SJCRH30 (cell line): ENCODE data around the gene RRP12. TPM values are rescaled to one million over a fixed set of nuclear protein-coding genes. Genes with fewer than 3 reads are reported as not detected.

Experiments used
- DNase-seq, 2 experiments: peaks; one replicate each; pipeline ENCODE4 v3.0.0-alpha.2; 2015 to 2020
- H3K27ac ChIP-seq: fragments of 250-450 bp; sonication (Bioruptor Pico); 2 replicates; pipeline ENCODE4 v1.5.1; 2020; ENCODE audit warnings: mild to moderate bottlenecking, moderate library complexity
- H3K27me3 ChIP-seq: fragments of 250-450 bp; sonication (Bioruptor Pico); 2 replicates; pipeline ENCODE4 v1.5.1; 2020; ENCODE audit warnings: mild to moderate bottlenecking, moderate library complexity
- H3K36me3 ChIP-seq: fragments of 250-450 bp; sonication (Bioruptor Pico); 2 replicates; pipeline ENCODE4 v1.5.1; 2020; ENCODE audit warnings: mild to moderate bottlenecking, moderate library complexity
- H3K4me1 ChIP-seq: fragments of 250-450 bp; sonication (Bioruptor Pico); 2 replicates; pipeline ENCODE4 v1.5.1; 2020; ENCODE audit warnings: mild to moderate bottlenecking, moderate library complexity
- H3K4me3 ChIP-seq: fragments of 250-450 bp; sonication (Bioruptor Pico); 2 replicates; pipeline ENCODE4 v1.5.1; 2020; ENCODE audit warnings: mild to moderate bottlenecking, moderate library complexity
- H3K9me3 ChIP-seq: fragments of 250-450 bp; sonication (Bioruptor Pico); replicated peaks from 2 replicates; pipeline ENCODE4 v1.5.1; 2020; ENCODE audit warnings: mild to moderate bottlenecking, moderate library complexity
- total RNA-seq: library from RNA; depleted of rRNA; stranded (reverse); fragments of >200 nt; shearing (Covaris generic); gene quantifications from 2 replicates; pipeline ENCODE4 v1.2.3, GENCODE V29; 2014; rRNA removed

Gene RRP12
- total RNA-seq, 1 experiment from 2014 or later = 26.8 TPM

DNA sequence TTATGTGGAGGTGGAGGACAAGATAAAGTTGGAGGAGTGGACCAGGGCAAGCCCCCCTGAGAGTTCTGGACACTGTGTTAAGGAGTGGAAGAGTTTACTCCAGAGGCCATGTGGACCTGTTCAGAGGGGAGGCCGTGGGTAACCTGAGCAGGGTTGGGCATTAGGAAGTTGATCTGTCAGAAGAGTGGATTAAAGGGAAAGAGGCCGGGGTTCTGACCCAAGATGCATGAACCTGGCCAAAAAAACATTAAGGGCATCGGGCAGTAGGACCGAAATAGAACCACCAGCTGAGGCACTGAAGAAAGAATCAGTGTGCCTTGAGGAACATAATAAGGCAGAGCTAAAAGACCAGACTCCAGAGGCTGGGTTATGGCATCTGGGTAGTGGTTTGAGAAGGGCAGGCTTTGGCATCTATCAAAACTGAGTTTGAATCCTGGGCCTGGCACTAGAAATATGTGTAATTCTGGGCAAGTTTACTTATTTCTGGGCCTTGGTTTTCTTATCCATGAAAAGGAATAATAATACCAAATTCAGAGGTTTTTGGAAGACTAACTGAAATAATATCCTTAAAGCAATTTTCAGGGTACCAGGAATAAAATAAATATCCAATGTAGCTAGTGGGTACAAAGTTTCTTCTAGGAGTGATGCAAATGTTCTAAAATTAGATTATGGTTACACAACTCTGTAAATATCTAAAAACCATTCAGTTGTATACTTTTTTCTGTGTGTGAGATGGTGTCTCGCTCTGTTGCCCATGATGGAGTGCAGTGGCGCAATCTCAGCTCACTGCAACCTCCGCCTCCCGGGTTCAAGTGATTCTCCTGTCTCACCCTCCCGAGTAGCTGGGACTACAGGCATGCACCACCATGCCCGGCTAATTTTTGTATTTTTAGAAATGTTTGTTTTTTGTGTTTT, 93.0 kb downstream of the RRP12 start:
- no peak overlapping the region for H3K4me3 ChIP-seq
- peaks cover 3% of the 10 kb centered on the region; the same call in 1 of the 2 replicates for H3K27me3 ChIP-seq

DNA sequence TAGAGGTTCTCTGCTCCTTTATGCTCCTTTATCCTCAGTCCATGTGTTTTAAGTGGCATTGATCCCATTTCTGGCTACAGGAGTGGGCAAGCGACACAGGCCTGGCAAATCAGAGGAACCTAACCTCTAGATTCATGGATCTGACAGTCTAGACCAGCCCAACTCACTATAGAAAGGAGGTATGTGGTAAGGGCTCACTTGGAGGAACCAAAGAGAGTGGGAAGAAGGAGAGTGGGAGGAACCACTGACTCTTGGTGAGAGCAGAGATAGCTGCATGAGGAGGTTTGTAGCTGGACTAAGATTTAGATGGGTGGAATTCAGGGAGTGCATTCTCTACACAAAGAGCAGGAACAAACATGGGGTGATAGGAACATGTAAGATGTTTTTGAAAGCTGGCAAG, 93.7 kb downstream of the RRP12 start:
- no peak for DNase-seq
- H3K4me3 ChIP-seq = no peak overlapping the region
- peaks cover 3% of the 10 kb centered on the region; the same call in 1 of the 2 replicates for H3K27me3 ChIP-seq
- H3K27ac ChIP-seq = no peak overlapping the region
- no peaks in the 10 kb centered on the region for H3K9me3 ChIP-seq
- no peaks in the 10 kb centered on the region for H3K4me1 ChIP-seq
- no peaks in the 10 kb centered on the region for H3K36me3 ChIP-seq

More for the DNA sequence above, 93.0 kb downstream of the RRP12 start:
- H3K27ac ChIP-seq = no peak overlapping the region
- H3K9me3 ChIP-seq = no peaks in the 10 kb centered on the region
- DNase-seq = no peak
- H3K4me1 ChIP-seq = no peaks in the 10 kb centered on the region
- no peaks in the 10 kb centered on the region for H3K36me3 ChIP-seq

Other genes with a start within 250 kb of the RRP12 start
- gene SLIT1, start 215.4 kb downstream of the RRP12 start, total RNA-seq = 0.03 and 0.04 TPM in 2 replicates
- 29.2 and 32.3 TPM in 2 replicates for gene ARHGAP19, start 108.7 kb downstream of the RRP12 start, total RNA-seq
- 2.1 and 2.7 TPM in 2 replicates for gene FRAT1, start 82.1 kb downstream of the RRP12 start, total RNA-seq
- 17.8 and 21.6 TPM in 2 replicates for gene FRAT2, start 66.6 kb downstream of the RRP12 start, total RNA-seq
- 515 and 519 TPM in 2 replicates for gene PGAM1, start 24.9 kb upstream of the RRP12 start, total RNA-seq
- 46.9 and 51.4 TPM in 2 replicates for gene EXOSC1, start 44.7 kb upstream of the RRP12 start, total RNA-seq
- 50.4 and 53.3 TPM in 2 replicates for gene ZDHHC16, start 44.8 kb upstream of the RRP12 start, total RNA-seq
- gene MMS19, start 97.1 kb upstream of the RRP12 start, total RNA-seq = 77.3 and 83.7 TPM in 2 replicates
- 13.9 and 14.3 TPM in 2 replicates for gene UBTD1, start 97.6 kb upstream of the RRP12 start, total RNA-seq
- gene ANKRD2, start 171.4 kb upstream of the RRP12 start, total RNA-seq = 0.26 and 0.51 TPM in 2 replicates
- 1.7 and 3.5 TPM in 2 replicates for gene HOGA1, start 183.0 kb upstream of the RRP12 start, total RNA-seq
- 0.75 and 0.84 TPM in 2 replicates for gene C10orf62, start 188.4 kb upstream of the RRP12 start, total RNA-seq
- gene MORN4, start 232.2 kb upstream of the RRP12 start, total RNA-seq = 1.9 and 2.9 TPM in 2 replicates
- 19.4 and 20.1 TPM in 2 replicates for gene PI4K2A, start 239.3 kb upstream of the RRP12 start, total RNA-seq